Measurements from ENCODE around the gene SUPV3L1.

Gene SUPV3L1

DNA sequence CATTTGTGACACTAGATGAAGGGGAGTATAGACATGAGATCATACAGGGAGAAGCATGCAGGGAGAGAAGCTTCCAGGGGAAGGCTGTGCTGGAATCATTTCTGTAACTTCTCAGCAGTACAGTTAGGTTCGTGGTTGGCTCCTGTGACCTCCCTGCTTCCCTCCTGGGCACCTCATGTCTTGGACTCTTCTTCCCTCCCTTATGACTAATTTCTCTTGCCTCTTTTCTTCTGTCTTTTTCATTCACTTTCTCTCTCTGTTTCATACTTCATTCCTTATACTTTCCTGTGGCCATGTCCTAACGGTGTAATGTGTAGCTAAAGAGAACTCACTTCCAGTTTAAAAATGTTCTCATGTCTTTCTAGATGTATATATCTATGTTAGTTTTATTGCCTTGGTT lies 21.0 kb downstream of the SUPV3L1 start:
- in situ Hi-C loops (cut with MboI; ENCODE audit: low sequenced_read_pairs), result no loop called here

DNA sequence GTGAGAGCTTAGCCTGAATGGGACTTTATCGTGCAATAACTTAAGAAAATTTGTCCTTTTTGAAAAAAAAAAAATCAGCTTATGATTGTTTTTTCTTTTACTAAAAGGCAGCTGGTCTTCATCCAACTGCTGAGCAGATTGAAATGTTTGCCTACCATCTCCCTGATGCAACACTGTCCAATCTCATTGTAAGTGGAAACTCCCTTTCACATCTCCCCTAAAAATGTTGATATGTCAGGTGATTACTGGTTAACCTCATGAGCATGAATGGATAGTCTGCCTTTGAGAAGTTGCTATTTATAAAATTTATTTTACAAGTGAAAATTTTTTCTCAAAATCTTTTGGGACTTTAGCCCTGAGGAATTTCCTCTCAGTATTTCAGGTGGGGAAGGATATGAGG lies 22.3 kb downstream of the SUPV3L1 start:
- in situ Hi-C loops (cut with MboI; ENCODE audit: low sequenced_read_pairs), result no loop called here

DNA sequence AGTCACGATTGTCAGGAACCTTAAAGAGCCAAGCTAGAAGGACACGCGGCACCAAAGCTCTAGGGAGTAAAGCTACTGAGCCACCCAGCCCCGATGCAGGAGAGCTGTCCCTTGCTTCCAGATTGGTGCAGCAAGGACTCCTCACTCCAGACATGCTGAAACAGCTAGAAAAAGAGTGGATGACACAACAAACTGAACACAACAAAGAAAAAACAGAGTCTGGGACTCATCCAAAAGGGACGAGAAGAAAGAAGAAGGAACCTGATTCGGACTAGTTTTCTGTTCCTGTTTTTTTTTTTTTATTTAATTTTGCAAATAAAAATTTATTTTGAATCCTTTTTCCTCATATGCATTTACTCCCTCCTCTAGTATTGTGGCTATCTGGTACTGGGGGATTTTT lies 28.7 kb downstream of the SUPV3L1 start:
- in situ Hi-C loops (cut with MboI; ENCODE audit: low sequenced_read_pairs), result no loop called here

DNA sequence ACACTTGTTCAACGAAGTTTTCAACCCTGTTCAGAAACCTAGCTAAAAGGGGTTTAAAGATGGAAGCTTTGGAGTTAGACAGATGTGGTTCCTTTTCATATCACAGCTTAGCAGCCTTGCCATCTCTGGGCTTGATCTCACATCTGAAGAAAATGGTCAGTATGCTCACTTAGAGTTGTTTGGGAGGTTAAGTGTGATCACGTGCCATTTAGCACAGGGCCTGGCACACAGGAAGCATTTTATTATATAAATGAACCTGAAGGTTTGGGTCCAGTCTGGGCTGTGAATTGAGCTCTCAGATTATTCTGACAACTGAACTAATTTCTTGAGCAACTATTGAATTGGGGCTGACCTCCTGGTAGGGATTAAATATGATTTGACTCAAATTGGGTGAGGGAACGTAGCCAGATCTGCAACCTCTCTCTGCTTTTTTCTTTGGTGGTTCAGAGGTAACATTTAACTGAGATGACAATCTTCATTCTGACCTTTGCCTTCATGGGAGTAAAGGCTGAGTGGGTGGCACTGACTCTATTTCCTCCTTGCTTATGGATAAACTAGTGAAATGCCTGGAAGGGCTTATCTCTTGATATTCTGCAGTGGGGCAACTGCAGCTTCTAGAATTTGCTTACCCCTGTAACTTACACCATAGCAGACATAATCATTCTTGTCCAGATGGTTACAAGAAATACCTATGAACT lies 29.9 kb downstream of the SUPV3L1 start:
- in situ Hi-C loops (cut with MboI; ENCODE audit: low sequenced_read_pairs), result no loop called here

DNA sequence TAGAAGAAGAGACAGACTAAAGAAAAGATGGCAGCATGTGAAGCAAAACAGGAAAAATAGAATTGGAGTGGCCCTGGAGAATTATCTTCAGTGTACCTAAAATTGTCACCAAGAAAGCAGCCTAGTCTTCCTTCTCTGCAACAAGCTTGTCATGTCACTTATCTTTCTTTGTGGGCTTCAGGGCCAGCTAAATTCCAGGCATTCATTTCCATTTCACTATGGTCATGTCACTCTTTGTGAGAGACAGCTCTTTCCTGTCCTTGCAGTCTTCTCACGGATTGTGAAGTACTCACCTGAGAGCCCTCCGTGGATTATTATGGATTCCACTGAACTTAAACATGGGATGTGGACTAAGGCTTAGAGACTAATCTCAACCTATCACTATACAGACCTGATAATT lies 31.1 kb downstream of the SUPV3L1 start:
- in situ Hi-C loops (cut with MboI; ENCODE audit: low sequenced_read_pairs), result no loop called here

DNA sequence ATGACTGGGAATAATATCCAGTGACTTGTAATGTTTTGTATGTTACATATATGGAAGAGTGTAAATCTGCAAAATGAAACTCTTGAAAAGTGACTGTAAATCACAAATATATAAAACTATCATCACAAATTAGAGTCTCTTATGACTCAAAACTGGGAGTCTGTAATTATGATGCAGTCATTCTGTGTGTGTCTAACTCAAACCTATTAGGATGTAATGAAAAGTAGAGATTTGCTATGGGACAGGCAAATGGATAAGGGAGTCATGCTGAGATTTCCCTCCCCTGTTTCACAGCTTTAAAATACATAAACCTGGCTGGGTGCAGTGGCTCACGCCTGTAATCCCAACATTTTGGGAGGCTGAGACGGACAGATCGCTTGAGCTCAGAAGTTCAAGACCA lies 31.5 kb downstream of the SUPV3L1 start:
- in situ Hi-C loops (cut with MboI; ENCODE audit: low sequenced_read_pairs), result no loop called here

DNA sequence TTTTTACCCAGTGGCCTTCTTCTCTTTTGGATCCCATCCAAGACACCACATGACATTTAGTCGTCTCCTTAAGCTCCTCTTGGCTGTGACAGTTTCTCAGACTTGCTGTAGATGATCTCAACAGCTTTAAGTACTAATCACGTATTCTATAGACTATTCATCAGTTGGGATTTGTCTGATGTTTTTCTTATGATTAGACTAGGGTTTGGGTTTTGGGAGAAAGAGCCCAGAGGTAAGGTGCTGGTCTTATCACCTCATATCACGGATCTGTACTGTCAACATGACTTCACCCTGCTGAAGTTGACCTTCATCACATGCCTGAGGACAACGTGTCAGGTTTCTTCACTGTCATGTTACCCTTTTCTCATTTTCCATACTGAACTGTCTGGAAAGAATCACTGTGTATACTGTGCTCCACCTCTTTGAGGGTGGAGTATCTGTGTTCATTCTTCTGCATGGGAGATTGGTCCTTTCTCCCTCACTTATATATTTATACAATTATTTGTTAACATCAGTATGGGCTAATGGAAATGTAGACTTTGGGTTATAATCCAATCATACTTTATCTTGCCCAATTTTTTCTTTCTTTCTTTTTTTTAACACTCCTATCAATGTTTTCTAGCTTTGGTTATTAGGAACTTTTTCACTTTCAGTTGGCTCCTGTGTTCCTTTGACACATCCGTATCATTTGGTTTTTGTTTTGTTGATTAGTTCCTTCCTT lies 33.7 kb downstream of the SUPV3L1 start:
- in situ Hi-C loops (cut with MboI; ENCODE audit: low sequenced_read_pairs), result no loop called here

DNA sequence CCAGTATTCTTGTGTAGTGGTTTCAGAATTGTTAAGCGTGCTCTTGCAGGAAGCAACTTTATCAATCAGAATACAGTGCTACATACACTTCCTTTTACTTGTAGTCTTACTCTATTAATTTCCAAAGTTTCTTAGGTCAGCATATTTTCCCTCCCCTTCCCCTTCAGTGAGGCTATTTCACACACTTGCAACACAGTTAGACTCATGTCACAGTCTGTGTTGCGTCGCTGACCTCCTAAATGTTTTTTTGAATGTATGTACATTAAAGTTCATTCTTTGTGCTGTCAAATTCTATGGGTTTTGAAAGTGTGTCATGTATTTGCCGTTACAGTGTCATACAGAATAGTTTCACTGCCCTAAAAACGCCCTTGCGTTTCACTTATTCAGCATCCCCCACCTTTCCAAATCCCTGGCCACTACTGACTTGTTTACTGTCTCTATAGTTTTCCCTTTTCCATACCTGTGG lies 34.7 kb downstream of the SUPV3L1 start:
- in situ Hi-C loops (cut with MboI; ENCODE audit: low sequenced_read_pairs), result no loop called here

DNA sequence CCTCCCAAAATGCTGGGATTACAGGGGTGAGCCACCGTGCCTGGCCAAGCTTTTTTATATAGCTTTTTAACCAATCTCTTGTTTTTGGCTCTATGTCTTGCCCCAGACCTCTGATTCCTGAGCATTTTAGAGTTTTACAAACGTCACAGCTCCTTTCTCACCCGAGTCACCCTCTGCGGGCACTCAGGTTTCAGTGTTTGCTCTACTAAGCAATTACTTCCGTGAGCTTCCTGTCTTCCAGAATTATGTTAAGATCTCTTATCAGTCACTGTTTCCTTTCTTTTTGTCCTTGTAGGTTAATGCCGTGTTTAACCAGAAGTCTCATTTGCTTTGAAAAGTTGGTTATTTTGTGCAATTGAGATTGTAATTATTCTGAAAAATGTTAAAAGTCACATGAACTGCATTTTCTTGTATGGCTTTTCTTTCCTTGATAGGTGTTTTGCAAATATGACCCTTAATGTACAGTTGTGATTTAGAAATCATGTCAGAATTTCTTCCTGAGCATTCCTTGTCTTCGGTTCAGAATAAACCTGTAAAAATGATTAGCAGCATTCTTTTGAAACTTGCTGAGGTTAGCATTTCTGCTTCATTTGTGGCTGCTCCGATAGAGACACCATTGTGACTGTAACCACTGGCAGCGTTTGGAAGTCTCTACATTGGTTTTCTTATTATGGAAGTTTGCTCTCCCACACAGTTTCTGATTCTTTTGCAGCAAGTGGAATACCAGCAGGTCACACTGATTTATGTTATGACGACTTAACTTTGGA lies 35.6 kb downstream of the SUPV3L1 start:
- in situ Hi-C loops (cut with MboI; ENCODE audit: low sequenced_read_pairs), result no loop called here

DNA sequence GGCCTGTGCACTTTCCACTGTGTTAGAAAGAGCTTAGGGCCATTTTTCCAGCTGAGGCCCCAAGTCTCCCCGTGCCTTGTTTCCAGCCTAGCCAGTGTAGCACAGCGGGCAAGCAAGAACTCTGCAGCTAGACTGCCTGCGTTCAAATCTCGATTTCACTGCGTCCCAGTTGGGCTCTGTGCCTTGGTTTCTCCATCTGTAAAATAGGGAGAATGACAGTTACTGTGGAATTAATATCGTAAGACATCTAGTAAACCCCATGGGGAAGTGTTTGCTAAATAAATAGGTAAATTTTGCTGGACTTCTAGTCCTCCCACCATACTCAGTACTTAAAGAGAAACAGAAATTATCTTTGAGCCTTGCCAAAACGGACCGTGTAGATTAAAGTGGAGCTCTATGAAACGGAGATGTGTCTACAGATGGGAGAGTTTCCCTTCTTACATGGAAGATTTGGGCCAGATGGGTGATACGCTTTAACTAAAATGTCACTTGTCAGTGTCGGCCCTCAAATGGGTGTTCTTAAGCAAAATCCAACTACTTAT lies 36.6 kb downstream of the SUPV3L1 start:
- in situ Hi-C loops (cut with MboI; ENCODE audit: low sequenced_read_pairs), result no loop called here

DNA sequence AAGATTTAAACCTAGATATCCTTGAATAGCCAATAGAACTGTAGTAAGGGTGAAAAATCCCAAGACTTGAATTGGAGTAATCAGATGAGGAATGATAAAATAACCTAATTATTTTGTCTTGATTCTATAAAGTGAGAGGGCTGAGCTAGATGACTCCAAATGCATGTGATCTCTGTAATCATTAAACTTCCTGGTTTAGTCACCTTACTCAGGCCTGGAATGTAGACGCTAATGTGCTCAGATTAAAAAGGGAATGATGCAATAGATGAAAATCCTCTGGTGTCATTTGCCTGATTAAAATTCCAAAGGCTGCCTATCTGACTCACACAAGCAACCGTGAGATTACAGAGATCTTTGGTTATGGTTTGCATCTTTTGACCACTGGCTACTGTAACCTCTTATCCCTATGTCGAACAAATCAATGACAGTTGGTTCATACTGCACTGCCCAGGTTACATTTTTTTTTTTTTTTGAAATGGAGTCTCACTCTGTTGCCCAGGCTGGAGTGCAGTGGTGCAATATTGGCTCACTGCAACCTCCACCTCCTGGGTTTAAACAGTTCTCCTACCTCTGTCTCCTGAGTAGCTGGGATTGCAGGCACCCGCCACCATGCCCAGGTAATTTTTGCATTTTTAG lies 37.2 kb downstream of the SUPV3L1 start:
- in situ Hi-C loops (cut with MboI; ENCODE audit: low sequenced_read_pairs), result no loop called here

DNA sequence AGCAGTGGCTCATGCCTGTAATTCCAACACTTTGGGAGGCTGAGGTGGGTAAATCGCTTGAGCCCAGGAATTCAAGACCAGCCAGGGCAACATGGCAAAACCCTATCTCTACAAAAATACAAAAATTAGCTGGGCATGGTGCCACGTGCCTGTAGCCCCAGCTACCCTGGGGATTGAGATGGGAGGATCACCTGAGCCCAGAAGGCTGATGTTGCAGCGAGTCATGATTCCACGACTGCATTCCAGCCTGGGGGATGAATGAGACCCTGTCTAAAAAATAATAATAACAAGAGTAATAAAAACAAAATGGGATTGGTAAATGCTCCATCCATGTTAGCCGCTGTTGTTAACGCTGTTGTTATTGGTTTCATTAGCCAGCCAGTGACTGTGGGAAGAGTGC lies 38.8 kb downstream of the SUPV3L1 start:
- in situ Hi-C loops (cut with MboI; ENCODE audit: low sequenced_read_pairs), result no loop called here

DNA sequence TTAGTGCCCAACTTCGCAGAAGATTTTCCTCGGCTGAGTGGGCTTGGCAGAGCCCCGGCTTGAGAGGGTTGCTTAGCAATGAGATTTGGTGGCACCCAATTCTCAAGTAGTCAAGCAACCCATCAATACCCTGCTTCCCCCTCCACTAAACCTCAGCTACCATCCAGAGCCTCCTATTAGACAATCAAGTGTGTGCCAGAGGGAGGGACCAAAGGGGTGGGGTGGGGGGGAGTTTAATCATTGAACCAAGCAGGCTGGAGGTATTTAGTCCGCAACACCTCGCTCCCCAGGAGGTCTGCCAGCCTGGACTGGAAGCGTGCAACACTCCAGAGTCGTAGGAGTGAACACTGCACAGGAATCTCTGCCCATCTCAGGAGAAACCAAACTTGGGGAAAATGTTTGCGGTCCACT lies 40.0 kb downstream of the SUPV3L1 start, which contains the start of gene HKDC1:
TSS of gene HKDC1 (plus strand) at position 292 of the 411 bp plus-strand sequence. CDS start at position 396, 104 bp downstream.
- in situ Hi-C loops (cut with MboI; ENCODE audit: low sequenced_read_pairs), result no loop called here

DNA sequence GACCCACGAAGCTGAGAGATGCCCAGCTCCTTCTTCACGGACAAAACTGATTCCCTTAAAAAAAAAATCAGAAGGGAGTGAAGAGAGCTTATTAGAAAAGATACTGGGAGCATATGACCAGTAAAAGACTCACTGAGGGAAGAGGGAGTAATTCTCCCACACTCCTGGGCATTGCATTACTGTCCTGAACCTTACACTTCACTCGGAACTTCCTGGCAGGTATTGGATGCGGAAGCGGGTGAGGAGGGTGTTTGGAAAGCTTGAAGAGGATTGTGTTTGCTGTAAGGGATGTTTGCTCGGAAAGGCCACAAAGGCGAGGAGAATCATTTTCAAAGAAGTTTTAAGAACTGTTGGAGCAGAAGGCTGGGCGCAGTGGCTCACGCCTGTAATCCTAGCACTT lies 40.5 kb downstream of the SUPV3L1 start:
- in situ Hi-C loops (cut with MboI; ENCODE audit: low sequenced_read_pairs), result no loop called here

DNA sequence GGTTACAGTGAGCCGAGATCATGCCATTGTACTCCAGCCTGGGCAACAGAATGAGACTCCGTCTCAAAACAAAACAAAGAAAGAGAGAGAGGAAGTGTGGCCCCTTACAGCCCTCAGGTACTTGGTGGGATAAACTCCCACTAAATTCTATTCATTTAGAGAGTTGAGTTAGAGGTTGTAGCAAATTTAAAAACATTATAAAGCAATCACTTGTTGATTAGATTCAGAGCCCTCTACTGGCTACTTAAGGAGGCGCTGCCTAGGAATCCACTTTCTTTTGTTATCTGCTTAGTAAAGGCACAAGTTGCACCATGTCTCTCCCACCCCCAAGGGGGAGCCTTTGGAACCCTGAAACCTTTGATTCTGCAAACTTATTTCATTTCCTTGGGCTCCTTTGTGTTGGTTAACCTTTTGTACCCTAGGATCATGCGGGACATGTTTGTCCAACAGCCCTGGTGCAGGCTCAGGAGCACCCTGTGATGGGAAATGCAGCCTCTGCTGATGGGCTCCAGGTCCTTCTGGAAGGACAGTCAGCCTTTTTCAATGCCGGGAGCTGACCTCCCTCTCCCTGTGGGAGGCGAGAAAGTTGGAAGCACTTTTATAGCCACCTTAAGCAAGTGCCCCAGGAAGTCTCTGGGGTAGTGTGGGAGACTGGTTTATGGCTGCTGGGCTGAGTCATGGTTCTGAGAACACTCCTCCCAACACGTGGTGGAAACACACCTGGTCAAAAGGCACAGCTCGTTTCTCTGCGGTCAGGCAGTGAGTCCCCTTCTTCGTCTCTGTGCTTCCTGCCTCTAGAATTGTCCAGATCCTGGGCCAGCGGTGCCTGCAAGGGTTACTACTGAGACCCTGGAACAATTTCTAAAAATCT lies 42.4 kb downstream of the SUPV3L1 start:
- in situ Hi-C loops (cut with MboI; ENCODE audit: low sequenced_read_pairs), result no loop called here

DNA sequence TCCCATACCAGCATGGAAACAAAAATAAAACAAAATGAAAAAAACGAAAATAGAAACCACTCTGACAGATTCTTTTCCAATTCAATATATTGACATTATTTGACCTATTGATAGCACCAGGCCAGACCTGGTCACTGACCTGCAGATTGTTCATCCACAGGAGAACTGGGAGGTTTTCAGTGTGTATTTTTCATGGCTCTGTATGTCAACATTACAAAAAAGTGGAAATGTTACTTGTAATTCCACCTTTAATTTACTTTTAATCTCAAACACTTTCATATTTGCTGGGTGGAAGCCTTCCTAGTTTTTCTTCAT lies 43.0 kb downstream of the SUPV3L1 start:
- in situ Hi-C loops (cut with MboI; ENCODE audit: low sequenced_read_pairs), result no loop called here

DNA sequence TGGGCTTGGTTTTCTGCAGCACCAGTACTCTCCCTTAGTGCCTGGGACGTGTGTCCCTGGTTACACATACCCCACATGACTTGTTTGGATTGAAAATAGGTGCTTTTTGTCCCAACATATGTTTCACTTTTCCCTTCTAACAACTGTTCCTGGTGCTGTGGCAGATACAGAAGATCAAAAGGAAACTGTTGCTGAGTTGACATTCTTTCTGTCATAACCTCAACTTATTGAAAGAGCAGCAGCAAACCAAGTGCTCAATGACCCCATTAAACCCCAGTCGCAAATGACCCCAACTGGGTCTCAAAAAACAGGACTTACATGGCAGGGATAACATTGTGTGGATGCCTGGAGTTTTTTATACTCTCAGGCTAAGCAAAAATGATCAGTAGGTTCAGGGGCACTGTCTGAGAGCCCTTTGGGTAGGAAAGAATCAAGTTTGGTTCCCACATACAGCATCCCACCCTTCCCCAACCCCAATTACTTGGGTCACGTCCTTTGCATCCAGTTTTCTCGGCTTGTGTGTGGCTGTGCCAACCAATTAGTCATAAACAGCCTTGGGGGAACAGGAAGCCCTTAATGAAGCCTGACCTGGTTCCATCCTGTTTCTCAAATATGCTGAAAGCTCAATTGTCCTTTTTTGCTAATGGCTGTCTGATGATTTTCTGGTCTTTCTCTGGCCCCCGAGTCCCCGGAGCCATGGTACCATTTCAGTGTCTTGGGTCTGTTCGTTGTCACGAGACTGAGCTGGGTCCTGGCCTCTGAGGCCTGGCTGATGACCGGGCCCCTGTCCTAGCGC lies 45.0 kb downstream of the SUPV3L1 start:
- in situ Hi-C loops (cut with MboI; ENCODE audit: low sequenced_read_pairs), result loop anchor here (25.0 kb wide), 1 partner anchor 287 kb away; no protein-coding TSS in a partner anchor

DNA sequence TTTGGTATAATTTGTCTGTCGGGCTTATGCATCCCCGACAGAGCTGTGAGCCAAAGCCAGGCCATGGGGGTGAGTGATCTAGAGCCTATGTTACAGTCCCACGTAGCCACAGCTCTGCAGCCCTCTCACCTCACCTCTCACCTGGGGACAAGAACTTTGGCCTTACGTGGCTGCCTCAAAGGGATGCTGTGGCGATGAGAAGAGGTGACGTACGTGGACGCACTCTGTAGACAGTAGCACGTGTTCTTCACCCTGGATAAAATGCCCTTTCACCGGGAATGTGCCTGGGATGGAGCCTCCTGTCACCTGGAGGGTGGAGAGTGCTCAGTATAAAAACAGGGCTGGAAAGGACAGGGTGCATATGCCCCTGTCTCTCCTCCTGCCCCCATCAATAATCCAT lies 45.6 kb downstream of the SUPV3L1 start:
- in situ Hi-C loops (cut with MboI; ENCODE audit: low sequenced_read_pairs), result loop anchor here (25.0 kb wide), 1 partner anchor 287 kb away; no protein-coding TSS in a partner anchor

DNA sequence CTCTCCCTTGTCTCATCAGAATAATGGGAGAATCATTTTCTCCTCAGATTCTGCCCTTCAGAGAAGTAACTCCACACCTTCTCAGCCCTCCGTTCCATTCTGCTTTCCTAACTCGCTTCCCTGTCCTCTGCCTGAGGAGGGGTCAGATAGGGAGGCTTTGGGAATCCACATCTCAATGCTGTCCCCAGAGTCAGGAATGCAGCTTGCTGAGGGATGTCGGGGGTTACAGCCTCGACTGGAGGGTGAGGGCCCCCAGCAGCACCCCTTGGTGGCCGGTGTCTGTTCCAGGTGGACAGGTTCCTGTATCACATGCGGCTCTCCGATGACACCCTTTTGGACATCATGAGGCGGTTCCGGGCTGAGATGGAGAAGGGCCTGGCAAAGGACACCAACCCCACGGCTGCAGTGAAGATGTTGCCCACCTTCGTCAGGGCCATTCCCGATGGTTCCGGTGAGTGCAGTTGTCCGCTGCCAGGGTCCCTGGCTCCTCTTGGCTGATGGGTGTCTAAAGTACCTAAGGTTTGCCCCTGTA lies 47.0 kb downstream of the SUPV3L1 start:
- in situ Hi-C loops (cut with MboI; ENCODE audit: low sequenced_read_pairs), result loop anchor here (25.0 kb wide), 1 partner anchor 285 kb away; no protein-coding TSS in a partner anchor
